TTC549 (cell line): Measurements from ENCODE around the gene GPATCH8.
"Not testable (repeated sequence)": the region's sequence is repeated elsewhere in the genome, so short reads cannot be mapped to it uniquely, and the experiment has no call there.

Experiments
- FAIRE-seq: peaks from 2 replicates; lab custom pipeline; 2012; peaks lifted over from hg19 to GRCh38; lab: Jason Lieb, UNC

The GPATCH8 gene

GRCh38 chr17:44374306-44375195 is 128.7 kb downstream of the GPATCH8 start:
- FAIRE-seq: no peak

GRCh38 chr17:44372036-44372435 is 131.2 kb downstream of the GPATCH8 start:
- no peak for FAIRE-seq

- FAIRE-seq: not testable (repeated sequence)
These were observed 133.7 kb downstream of the GPATCH8 start for GRCh38 chr17:44369414-44370023.

GRCh38 chr17:44368391-44369243 is 134.6 kb downstream of the GPATCH8 start:
- not testable (repeated sequence) for FAIRE-seq

- FAIRE-seq: no peak
These were observed 135.8 kb downstream of the GPATCH8 start for GRCh38 chr17:44367231-44367979.

- not testable (repeated sequence) for FAIRE-seq
These were observed 138.2 kb downstream of the GPATCH8 start for GRCh38 chr17:44365051-44365450.

- no peak for FAIRE-seq
These were observed 139.5 kb downstream of the GPATCH8 start, which contains the start of gene FAM171A2 for GRCh38 chr17:44363613-44364159. Gene FAM171A2, minus strand, starts transcription at chr17:44363853. Its CDS starts 139 bp downstream, at chr17:44363714.

- no peak for FAIRE-seq
These were observed 140.1 kb downstream of the GPATCH8 start for GRCh38 chr17:44362949-44363612.

- FAIRE-seq: no peak
These were observed 140.7 kb downstream of the GPATCH8 start for GRCh38 chr17:44362459-44362948.

- no peak for FAIRE-seq
These were observed 141.6 kb downstream of the GPATCH8 start for GRCh38 chr17:44361292-44362260.

GRCh38 chr17:44360826-44361225 is 142.4 kb downstream of the GPATCH8 start:
- FAIRE-seq: no peak

- FAIRE-seq: no peak
These were observed 143.1 kb downstream of the GPATCH8 start for GRCh38 chr17:44360144-44360533.

- no peak for FAIRE-seq
These were observed 143.6 kb downstream of the GPATCH8 start for GRCh38 chr17:44359458-44360143.

- FAIRE-seq: no peak
These were observed 144.2 kb downstream of the GPATCH8 start for GRCh38 chr17:44359006-44359405.

- FAIRE-seq: no peak
These were observed 145.1 kb downstream of the GPATCH8 start for GRCh38 chr17:44358066-44358465.

GRCh38 chr17:44356241-44356640 is 147.0 kb downstream of the GPATCH8 start:
- FAIRE-seq: no peak

GRCh38 chr17:44355642-44356099 is 147.5 kb downstream of the GPATCH8 start:
- no peak for FAIRE-seq
